Activated CD8-positive, alpha-beta memory T cell treated with anti-CD3 and anti-CD28 coated beads, Interleukin-2, amount 50 U/mL, for 1 hour (primary cell): Measurements from ENCODE around the gene RCE1.

ENCODE experiments used
- DNase-seq: peaks from one replicate; pipeline ENCODE4 v3.0.0-alpha.2; 2020; ENCODE audit errors: extremely low read depth

The RCE1 gene

DNA sequence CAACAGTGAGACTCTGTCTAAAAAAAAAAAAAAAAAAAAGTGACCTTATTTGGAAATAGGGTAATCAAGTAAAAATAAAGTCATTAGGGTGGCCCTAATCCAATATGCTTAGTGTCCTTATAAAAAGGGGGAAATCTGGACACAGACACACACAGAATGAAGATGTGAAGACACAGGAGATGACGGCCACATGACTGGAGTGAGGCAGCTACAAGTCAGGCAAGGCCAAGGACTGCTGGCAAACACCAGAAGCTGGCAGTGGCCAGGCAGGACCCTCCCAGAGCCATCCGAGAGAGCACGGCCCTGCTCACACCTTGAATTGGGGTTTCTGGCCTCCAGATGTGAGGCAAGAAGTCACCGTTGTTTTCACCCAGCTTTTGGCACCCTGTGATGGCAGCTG, 42.2 kb downstream of the RCE1 start:
- no peak for DNase-seq

- no peak for DNase-seq
Observed at GRCh38 chr11:66885950-66886440, 42.8 kb downstream of the RCE1 start.

GRCh38 chr11:66886671-66887221, 43.5 kb downstream of the RCE1 start:
- DNase-seq: no peak

GRCh38 chr11:66887526-66887925, 44.3 kb downstream of the RCE1 start:
- no peak for DNase-seq

DNA sequence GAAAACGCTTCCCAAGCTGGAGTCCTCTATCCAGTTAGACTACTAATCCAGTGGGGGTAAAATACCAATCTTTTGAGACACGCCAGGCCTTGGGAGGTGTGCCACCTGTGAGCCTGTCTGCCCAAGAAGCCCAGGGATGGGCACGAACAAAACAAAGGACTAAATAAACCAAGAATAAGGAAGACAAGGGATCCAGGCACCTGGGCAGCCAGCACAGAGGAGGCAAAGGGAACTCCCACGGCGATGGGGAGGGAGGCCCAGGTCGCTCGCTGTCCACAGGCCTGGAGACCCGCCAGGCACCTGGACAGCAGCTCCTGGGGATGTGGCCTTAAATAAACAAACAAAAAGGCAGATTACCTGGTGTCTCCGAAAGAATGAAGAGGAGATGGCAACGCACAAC, 45.0 kb downstream of the RCE1 start:
- no peak for DNase-seq

DNA sequence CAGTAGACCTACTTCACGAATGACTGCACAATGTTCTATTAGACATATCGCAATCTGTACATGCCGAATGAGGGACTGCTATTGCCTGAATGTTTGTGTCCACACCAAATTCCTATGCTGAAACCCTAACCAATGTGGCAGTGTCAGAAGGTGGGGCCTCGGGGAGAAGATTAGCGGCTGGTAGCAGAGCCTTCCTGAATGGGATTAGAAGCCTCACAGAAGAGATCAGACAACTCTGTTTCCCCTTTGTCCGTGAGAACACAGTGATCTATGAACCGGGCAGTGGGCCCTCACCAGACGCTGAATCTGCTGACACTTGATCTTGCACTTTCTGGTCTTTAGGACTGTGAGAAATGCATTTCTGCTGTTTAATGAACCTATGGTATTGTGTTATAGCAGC, 46.7 kb downstream of the RCE1 start:
- no peak for DNase-seq

DNA sequence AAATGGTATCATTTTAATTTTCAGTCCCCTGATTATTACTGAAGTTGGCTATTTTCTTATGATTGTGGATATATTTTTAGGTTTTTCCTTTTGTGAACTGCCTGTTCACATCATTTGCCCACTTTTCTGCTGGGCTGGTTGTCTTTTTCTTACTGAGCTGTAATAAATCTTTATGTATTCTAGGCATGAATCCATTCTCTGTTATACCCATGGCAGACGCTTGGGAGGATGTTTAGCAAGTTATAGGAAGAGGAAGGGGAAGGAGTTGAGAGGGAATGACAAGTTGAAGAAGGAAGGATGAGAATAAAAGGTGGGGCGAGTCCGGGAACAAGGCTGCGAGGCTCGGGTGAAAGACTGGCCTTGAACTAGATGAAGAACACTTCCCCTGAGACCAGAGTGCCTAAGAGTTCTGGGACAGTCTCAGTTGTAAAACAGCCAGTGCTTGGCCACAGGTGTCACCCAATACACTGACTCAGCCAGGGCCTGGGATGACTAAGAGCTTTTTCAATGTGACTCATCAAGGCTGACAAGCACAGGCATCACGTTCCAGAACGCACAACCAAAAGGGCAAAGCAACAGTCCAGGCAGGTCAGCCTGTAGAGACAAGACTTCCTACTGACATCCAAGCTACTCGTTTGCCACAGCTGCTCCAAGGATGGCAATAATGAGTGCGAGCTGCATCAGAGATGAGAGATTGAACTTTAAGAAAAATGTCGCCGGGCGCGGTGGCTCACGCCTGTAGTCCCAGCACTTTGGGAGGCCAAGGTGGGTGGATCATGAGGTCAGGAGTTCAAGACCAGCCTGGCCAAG, 48.8 kb downstream of the RCE1 start:
- no peak for DNase-seq

DNA sequence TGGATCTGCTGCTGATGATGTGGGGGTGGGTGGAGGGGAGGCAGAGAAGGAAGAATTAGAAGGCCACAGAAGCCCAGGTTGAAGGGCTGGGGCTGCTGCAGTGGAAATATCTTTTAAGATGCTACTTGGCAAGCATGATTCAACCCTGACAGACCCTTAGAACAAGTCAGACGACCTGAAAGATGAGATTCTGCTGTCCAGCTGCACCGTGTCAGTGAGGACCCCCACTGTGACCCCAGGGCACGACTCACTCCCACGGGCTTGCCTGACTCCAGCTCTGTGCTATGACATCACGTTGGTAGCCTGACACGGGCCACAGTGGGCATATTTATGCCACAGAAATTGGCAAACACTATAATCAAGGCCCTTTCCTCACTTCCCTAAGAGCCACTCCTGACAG, 49.7 kb downstream of the RCE1 start:
- DNase-seq: no peak

DNA sequence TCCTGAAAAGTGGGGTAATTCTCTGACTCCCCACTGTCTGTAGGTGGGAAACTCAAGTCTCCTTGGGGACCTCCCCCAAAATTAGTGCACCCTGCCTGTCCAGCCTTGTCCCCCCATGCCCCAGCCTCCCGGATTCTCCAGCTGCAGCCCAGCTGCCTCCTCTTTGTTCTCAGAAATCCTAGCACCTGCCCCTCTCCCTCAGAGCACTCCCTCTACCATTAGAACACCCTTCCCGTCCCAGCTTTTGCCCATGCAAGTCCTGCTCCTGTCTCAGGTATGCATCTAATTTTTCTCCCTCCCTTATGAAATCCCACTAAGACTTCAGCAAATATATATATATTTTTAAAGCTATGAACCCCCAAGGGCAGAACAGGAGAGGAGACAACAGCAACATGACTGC, 50.9 kb downstream of the RCE1 start:
- DNase-seq: no peak
